GM21423 (cell line): ENCODE measurements around the gene HAUS6.
"Not testable (repeated sequence)": the region's sequence is repeated elsewhere in the genome, so short reads cannot be mapped to it uniquely, and the experiment has no call there.

ENCODE experiments used
- ATAC-seq: cut with Tn5 transposase; IDR thresholded peaks from one replicate; pipeline ENCODE4 v1.9.1; 2021; ENCODE audit warnings: mild to moderate bottlenecking, moderate library complexity; ENCODE audit not compliant: unreplicated experiment

Gene HAUS6

DNA sequence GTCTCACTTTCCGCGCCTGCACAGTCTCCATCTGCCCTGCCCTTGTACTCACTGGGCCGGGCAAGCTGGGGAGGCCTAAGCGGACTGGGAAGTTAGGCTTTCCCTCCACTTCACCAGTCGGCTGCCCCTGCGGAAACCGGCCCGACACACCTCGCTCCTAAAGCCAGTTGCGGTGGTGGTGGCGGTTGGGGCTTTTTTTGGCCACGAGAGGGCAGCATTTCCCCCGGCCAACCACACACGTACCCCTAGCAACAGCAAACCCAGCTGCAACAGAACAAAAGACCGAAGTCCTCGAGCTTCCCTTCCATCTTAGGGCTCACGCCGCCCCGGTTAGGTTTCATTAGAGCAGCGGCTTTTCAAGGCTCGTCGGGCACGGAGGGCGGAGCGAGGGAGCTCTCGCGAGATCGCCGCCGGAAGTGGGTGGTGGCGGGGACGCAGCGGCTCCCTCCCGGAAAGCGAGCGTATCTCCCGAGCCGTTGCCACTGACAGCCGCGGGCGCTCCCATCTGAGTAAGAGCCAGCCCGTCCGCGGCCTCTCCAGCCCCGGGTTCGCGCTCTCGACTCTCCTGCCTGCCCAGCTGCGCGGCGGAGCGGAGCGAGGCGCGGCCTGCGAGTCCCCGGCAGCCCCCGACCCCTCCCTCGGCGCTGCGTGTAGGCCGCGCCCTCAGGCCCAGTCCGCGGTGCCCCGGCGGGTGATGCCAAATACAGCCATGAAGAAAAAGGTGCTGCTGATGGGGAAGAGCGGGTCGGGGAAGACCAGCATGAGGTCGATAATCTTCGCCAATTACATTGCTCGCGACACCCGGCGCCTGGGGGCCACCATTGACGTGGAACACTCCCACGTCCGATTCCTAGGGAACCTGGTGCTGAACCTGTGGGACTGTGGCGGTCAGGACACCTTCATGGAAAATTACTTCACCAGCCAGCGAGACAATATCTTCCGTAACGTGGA, 53.5 kb downstream of the HAUS6 start, which contains the start of gene RRAGA:
RRAGA (plus strand) TSS at position 462 of the 951 bp plus-strand sequence; CDS start at position 695, 233 bp downstream.
- peak; percentile 90 for ATAC-seq

- no peak for ATAC-seq
Measured at GRCh38 chr9:19036611-19037010, 66.1 kb downstream of the HAUS6 start.

- ATAC-seq = no peak
Measured at GRCh38 chr9:19033015-19033414, 69.7 kb downstream of the HAUS6 start, which contains the start of gene SAXO1. Gene SAXO1, minus strand, starts transcription at chr9:19033209. Its CDS starts 301 bp downstream, at chr9:19032908.

- ATAC-seq = no peak
Measured at GRCh38 chr9:19032406-19032805, 70.3 kb downstream of the HAUS6 start.

DNA sequence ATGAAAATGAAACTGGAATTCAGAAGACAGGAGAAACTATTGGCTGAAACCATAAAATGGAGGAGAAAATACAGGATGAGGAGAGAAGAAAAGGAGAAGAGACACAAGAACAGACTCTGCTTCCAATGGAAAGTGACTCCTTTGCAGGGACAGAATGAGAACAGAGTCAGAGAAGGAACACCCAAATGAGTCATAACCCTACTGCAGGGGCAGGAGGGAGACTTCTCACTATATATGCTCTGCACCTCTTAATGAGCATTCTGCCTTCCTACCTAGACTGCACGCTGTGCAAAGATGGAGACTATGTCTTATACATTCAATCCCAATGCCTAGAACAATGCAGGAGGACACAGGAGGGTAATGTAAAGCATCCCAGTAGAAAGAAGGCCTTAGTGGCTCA, 71.8 kb downstream of the HAUS6 start:
- ATAC-seq = no peak

DNA sequence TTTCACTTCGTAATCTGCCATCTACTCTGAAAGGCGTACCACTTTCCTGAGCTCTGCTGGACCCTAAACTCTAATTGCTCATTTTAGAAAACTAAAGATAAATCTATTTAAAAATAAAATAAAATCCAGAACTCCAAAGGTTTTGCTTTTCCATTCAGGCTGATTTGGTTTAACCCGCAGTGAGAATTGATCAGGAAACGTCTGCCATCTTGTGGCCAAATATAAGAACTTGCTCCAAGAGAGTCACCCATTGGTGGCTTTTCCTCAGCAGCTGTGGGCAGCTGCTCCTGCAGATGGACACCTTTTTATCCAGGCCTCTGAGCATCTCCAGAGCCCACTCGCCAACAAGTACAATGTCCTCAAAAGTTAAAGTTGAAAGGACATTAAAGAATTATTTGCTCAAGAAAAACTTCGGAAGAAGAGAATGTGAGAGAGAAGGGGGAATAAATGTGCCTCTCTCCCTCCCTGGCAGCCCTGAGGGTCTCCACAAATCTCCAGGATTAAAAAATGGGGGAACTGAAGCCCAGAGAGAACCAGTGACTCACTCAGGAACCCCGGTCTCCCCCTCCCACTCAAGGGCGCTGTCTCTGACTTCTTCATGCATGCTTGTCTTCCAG, 73.8 kb downstream of the HAUS6 start:
- peak; percentile 55 for ATAC-seq

- no peak for ATAC-seq
Measured at GRCh38 chr9:19027825-19028224, 74.9 kb downstream of the HAUS6 start.

- ATAC-seq = no peak
Measured at GRCh38 chr9:19026375-19026774, 76.3 kb downstream of the HAUS6 start.

DNA sequence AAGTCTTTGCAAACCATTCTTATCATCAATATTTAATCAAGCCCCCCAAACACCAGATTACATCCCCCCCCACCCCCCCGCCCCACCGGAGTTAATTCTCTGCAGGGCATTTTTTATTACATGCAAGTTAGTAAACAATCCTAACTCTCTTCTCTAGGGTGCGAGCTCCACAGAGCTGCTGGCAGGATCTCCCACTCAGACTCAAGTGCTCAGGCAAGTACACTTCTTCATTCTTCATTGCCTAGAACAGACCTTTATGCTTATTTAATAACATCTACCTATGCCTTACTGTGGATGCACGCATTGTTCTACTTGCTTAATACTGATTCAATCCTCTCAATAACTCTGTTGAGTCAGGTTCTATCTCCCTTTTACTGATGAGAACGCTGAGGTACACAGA, 79.6 kb downstream of the HAUS6 start:
- no peak for ATAC-seq

- ATAC-seq = no peak
Measured at GRCh38 chr9:19022206-19022605, 80.5 kb downstream of the HAUS6 start.

GRCh38 chr9:19021649-19022048, 81.1 kb downstream of the HAUS6 start:
- not testable (repeated sequence) for ATAC-seq

DNA sequence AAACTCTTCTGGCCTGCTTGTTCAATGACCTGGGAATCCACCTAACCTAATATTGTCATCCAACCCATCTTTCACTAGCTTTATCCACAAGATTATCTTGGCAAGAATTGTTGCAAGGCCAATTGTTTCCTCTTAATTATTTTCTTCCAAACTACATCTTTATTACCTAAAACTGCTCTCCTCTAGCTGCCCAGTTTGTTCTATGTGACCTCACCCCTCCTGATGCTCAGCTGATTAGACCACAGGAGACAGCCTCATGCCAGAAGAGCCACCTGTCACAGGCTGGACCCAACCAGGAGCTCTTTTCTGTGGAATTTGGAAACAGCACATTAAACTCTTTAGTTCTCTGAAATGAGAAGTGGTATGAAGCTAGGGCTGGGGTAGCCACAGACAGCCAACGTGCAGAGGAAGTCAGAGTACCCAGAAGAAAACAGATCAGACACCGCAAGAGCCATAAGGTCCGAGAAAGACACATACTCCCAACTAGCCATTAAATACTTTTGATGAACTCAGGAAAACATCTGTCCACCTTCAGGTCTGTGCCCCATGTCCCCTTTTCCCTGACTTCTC, 81.7 kb downstream of the HAUS6 start:
- ATAC-seq = no peak

DNA sequence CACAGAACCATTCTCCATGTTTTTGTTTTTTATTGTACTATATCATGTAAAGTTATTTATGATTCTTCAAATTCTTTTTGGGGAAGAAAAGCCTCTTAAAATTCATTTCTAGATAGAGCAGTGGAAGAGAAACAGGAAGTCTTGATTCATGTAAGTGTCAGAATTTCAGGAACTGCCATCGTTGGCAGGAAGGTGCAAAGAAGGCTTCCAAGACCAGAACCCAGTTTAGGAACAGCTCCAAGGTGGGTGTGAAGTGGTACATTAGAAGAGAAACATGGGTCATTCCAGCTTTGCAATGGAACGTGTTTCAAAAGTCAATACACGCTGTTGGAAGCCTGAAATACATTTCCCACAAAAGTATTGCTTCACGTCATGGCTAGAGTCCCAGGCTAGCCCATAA, 84.5 kb downstream of the HAUS6 start:
- no peak for ATAC-seq

- ATAC-seq = no peak
Measured at GRCh38 chr9:19009391-19009965, 93.2 kb downstream of the HAUS6 start.
